Astrocyte of the spinal cord (primary cell): ENCODE data around the gene UMODL1.

Source experiments
- DNase-seq: peaks from one replicate; pipeline ENCODE4 v3.0.0; 2011; ENCODE audit warnings: low read depth, low spot score
- H3K4me3 ChIP-seq: 2 replicates; pipeline ENCODE4 v1.5.1; 2011; ENCODE audit warnings: low read depth, mild to moderate bottlenecking, low read length, moderate library complexity
- in situ Hi-C: cut with HindIII; loops from 2 replicates; pipeline ENCODE4 v1.10.0; 2017; ENCODE audit warnings: low sequenced_read_pairs
- TF ChIP-seq, protein P1 (sequence below): IDR thresholded peaks from 2 replicates; pipeline ENCODE4 v1.5.1; 2012; ENCODE audit warnings: low read depth, mild to moderate bottlenecking, low read length, inconsistent platforms

UMODL1 gene

DNA sequence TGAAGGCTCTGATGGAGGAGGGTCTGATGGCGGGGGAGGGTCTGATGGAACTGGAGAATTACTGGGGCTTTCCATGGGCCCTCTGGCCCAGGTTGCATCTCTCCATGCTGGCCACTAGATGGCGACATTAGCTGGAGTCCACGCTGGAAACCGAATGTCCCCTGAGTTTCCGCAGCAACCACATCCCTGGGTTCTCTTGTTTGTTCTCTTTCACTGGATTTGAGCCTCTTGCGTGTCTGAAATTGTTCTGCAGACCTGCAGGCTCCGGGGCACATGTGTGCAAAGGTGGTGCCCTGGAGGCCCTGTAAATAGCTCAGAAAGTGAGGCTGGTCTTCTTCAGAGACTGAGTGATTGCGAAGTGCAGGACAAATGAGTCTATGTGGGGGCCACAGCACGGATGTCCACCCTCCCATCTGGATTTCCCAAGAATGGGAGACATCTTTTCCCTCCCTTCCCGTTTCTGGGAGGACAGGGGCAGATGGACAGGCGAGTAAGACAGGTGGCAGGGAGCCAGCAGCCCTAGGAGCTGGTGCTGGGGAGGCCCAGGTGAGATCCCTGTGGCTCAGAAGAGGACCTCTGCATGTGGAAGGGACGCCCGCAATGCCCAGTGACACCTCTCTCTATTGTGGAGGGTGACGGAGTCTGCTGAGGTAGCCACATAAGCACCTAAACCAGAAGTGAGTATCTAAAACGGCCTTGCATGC is 74.6 kb downstream of the UMODL1 start:
- TF ChIP-seq, protein P1, sequence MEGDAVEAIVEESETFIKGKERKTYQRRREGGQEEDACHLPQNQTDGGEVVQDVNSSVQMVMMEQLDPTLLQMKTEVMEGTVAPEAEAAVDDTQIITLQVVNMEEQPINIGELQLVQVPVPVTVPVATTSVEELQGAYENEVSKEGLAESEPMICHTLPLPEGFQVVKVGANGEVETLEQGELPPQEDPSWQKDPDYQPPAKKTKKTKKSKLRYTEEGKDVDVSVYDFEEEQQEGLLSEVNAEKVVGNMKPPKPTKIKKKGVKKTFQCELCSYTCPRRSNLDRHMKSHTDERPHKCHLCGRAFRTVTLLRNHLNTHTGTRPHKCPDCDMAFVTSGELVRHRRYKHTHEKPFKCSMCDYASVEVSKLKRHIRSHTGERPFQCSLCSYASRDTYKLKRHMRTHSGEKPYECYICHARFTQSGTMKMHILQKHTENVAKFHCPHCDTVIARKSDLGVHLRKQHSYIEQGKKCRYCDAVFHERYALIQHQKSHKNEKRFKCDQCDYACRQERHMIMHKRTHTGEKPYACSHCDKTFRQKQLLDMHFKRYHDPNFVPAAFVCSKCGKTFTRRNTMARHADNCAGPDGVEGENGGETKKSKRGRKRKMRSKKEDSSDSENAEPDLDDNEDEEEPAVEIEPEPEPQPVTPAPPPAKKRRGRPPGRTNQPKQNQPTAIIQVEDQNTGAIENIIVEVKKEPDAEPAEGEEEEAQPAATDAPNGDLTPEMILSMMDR: peak; percentile 96
- DNase-seq: peak; percentile 45
- no peak overlapping the region for H3K4me3 ChIP-seq
- in situ Hi-C loops: no loop called here

DNA sequence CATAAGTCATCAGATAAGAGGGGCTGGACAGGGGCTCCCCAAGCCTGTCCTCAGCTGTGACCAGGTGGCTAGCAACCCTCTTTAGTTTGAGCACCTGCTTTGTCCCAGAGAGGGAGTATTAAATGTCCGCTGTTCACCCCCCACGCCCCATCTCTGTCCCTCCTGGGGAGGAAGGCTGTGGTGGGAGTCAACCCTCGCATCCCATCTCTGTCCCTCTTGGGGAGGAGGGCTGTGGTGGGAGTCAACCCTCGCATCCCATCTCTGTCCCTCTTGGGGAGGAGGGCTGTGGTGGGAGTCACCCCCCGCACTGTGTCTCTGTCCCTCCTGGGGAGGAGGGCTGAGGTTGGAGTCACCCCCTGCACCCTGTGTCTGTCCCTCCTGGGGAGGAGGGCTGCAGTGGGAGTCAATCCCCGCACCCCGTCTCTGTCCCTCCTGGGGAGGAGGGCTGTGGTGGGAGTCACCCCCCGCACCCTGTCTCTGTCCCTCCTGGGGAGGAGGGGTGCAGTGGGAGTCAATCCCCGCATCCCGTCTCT is 75.2 kb downstream of the UMODL1 start:
- no peak for DNase-seq
- in situ Hi-C loops: no loop called here
- H3K4me3 ChIP-seq: no peak overlapping the region
- TF ChIP-seq, protein P1: no peak

DNA sequence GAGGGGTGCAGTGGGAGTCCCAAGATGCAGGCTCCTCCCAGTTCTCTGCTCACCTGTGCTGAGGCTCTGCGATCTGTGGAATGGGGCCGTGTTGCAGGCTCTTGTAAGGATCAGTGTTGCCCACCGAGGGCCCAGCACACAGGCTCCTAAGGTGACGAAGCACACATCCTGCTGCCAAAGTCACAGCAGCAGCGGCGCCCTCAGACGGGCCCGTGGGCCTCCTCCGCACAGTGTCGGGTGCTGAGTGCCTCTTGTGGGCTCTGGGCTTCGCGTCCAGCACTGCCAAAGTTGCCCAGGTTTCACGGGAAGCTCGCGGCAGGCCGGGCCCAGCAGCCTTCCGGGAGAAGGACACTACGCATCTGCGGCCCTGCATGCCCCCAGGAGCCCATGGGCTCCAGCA is 75.7 kb downstream of the UMODL1 start:
- TF ChIP-seq, protein P1: no peak
- in situ Hi-C loops: no loop called here
- no peak overlapping the region for H3K4me3 ChIP-seq
- no peak for DNase-seq

DNA sequence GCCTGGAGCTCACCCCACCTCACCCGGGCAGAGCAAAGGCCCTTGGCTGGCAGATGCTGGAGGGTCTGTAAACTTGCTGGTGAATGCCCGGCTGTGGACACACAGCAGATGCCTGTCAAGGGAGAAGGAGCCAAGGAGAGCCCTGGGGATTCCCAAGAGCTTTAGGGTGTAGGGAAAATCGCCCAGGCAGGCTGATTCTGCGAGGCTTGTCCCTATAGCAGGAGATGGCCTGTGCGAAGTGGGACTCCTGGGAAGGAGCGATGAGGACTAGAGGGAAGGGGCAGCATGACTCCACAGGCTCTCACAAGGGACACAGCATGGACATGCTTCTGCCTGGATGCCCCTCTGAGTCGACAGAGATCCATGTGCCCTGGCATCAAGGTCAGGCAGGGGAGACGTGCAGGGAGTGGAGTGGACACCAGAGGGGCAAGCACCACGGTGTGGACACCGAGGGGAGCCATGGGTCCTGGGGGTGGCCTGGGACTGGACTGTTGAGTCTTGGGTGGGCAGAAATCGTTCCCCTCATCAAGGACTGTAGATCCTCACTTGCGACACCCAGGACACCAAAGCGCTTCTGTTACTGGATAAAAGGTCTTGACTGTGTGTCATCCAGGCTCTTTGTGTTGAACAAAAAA is 76.4 kb downstream of the UMODL1 start:
- TF ChIP-seq, protein P1: no peak
- no peak for DNase-seq
- H3K4me3 ChIP-seq: no peak overlapping the region
- in situ Hi-C loops: no loop called here

DNA sequence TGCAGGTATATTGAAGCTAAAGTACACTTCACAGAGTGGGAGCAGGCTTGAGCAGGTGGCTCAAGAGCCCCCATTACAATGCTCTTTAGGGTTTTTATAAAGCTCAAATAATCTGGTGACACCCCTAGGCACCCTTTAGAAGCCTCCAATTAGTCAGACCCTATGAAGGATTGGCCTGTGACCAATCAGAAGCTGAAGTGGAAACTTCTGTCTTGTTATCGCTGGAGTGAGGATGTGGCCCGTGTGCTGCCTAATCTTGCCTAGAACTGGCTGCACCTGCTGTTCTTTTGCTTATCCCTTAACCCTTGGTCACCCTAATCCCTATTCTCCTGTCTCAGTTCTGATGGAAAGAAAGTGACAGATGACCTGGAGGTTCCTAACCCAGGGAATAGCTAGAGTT is 77.0 kb downstream of the UMODL1 start:
- no peak overlapping the region for H3K4me3 ChIP-seq
- in situ Hi-C loops: no loop called here
- TF ChIP-seq, protein P1: no peak
- no peak for DNase-seq

DNA sequence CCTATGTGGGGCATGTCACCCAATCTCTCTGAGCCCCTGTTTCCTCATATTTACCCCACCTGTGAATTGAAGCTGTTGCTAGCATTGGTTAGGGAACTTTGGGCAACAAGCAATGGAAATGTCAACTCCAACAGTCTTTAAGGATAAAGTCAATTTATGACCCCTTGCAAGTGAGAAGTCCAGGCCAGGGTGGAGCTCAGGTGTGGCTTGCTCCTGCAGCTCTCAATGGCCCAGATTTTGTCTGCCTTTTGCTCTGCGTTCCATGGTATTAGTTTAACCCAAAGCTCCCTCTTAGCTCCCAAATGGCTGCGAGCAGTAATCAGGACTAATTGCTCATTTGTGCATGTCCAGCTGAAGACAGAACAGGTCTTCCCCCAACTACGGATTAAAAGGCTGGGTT is 77.5 kb downstream of the UMODL1 start:
- no peak for DNase-seq
- H3K4me3 ChIP-seq: no peak overlapping the region
- TF ChIP-seq, protein P1: no peak
- in situ Hi-C loops: no loop called here
